Endodermal cell (in vitro differentiated cells): ENCODE results near the gene NUP188. TPM values are rescaled to one million over a fixed set of nuclear protein-coding genes. Genes with fewer than 3 reads are reported as not detected.

ENCODE experiments used
- DNase-seq: peaks from one replicate; pipeline ENCODE4 v3.0.0-alpha.2; 2017
- H3K27ac ChIP-seq: 2 replicates; pipeline ENCODE4 v1.5.1; 2013; ENCODE audit warnings: mild to moderate bottlenecking, low read depth, low read length, moderate library complexity
- H3K27me3 ChIP-seq: 2 replicates; pipeline ENCODE4 v1.6.1; 2013; ENCODE audit warnings: mild to moderate bottlenecking, low read length, moderate library complexity; ENCODE audit not compliant: insufficient read depth, control insufficient read depth, poor library complexity, severe bottlenecking
- H3K36me3 ChIP-seq: 2 replicates; pipeline ENCODE4 v1.7.0; 2013; ENCODE audit warnings: mild to moderate bottlenecking, low read length, moderate library complexity; ENCODE audit not compliant: control insufficient read depth, insufficient read depth
- H3K4me1 ChIP-seq: one replicate; pipeline ENCODE4 v1.7.0; 2013; ENCODE audit warnings: low read length; ENCODE audit not compliant: control insufficient read depth, insufficient read depth
- H3K4me3 ChIP-seq: 2 replicates; pipeline ENCODE4 v1.5.1; 2013; ENCODE audit warnings: mild to moderate bottlenecking, low read length, moderate library complexity
- H3K9ac ChIP-seq: 2 replicates; pipeline ENCODE4 v1.6.1; 2013; ENCODE audit warnings: mild to moderate bottlenecking, low read length, moderate library complexity; ENCODE audit not compliant: poor library complexity, severe bottlenecking; ENCODE audit errors: extremely low read depth
- H3K9me3 ChIP-seq: 2 replicates; pipeline ENCODE4 v1.6.1; 2013; ENCODE audit warnings: mild to moderate bottlenecking, low read length, moderate library complexity; ENCODE audit not compliant: control insufficient read depth
- H3K27ac Mint-ChIP-seq: 2 replicates; pipeline ENCODE4 v1.8.0; 2020; ENCODE audit warnings: mixed read lengths
- H3K27me3 Mint-ChIP-seq: 2 replicates; pipeline ENCODE4 v1.8.0; 2021; ENCODE audit warnings: mild to moderate bottlenecking, mixed read lengths; ENCODE audit not compliant: insufficient read depth
- H3K36me3 Mint-ChIP-seq: 2 replicates; pipeline ENCODE4 v1.8.0; 2020; ENCODE audit warnings: low read depth, mixed read lengths
- H3K4me1 Mint-ChIP-seq: 2 replicates; pipeline ENCODE4 v1.8.0; 2020; ENCODE audit warnings: mixed read lengths
- H3K4me3 Mint-ChIP-seq: 2 replicates; pipeline ENCODE4 v1.8.0; 2020; ENCODE audit warnings: mild to moderate bottlenecking, moderate library complexity, mixed read lengths
- H3K9me3 Mint-ChIP-seq: 2 replicates; pipeline ENCODE4 v1.8.0; 2020; ENCODE audit warnings: mild to moderate bottlenecking, mixed read lengths
- WGBS, 2 experiments: methylation state at CpG; one replicate each; pipeline versions ENCODE4 v1.1.5 to v1.1.7; 2013; ENCODE audit warnings: missing lambda C conversion rate in 2 of 2, mixed read lengths in 1 of 2; ENCODE audit not compliant: insufficient coverage in 1 of 2, insufficient read length in 1 of 2; 5-methylcytosine and 5-hydroxymethylcytosine counted together
- total RNA-seq, 2 donors: library from RNA; stranded (reverse); fragmentation: NEBNext Ultra II Directional in 1 of 2; extraction: Animal tissue kit (Norgen Biotek cat#: 25700) in 1 of 2; gene quantifications; 2 replicates in 1 of 2; 3 replicates in 1 of 2; pipeline ENCODE4 v1.2.1, GENCODE V29; 2021
- TF ChIP-seq, protein P1 (sequence below): fragments of 200-600 bp; sonication (generic); conservative IDR thresholded peaks from 2 replicates; pipeline ENCODE4 v1.5.0; 2021; ENCODE audit warnings: antibody characterized with exemption, mild to moderate bottlenecking

The NUP188 gene
- total RNA-seq, 2 donors from 2014 or later, result 89.8 to 94.8 TPM

DNA sequence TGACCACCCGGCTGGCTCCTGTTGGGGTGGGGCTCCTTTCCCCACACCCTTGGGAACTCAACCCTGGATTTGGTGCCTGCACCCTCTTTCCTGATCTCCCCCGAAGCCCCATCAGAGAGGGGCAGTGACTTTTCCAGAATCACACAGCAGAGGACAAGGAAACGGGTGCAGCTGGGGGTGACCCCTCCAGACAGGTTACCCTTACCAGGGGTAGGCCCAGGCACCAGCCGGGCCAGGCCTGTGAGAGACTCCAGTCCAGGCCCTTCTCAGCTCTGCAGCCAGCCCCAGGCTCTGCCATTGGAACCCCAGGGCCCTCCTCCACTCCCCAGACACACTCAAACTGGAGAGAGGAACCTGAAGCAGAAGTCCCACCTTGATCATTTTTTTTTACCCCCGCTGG, 45.7 kb upstream of the NUP188 start:
- DNase-seq, result no peak
- Histone ChIP-seq H3K36me3 (peaks cover 40% of the 10 kb centered on the region), H3K4me1 (no peaks in the 10 kb centered on the region), H3K4me3 (no peak overlapping the region), H3K27ac (no peak overlapping the region), H3K9ac (no peak overlapping the region), H3K27me3 (no peaks in the 10 kb centered on the region), H3K9me3 (no peaks in the 10 kb centered on the region)
- no peaks in the 10 kb centered on the region for H3K27me3 Mint-ChIP-seq
- no peak overlapping the region for H3K4me3 Mint-ChIP-seq
- H3K4me1 Mint-ChIP-seq, result no peaks in the 10 kb centered on the region
- peaks cover 20% of the 10 kb centered on the region for H3K36me3 Mint-ChIP-seq
- H3K9me3 Mint-ChIP-seq, result no peaks in the 10 kb centered on the region
- TF ChIP-seq, protein P1, sequence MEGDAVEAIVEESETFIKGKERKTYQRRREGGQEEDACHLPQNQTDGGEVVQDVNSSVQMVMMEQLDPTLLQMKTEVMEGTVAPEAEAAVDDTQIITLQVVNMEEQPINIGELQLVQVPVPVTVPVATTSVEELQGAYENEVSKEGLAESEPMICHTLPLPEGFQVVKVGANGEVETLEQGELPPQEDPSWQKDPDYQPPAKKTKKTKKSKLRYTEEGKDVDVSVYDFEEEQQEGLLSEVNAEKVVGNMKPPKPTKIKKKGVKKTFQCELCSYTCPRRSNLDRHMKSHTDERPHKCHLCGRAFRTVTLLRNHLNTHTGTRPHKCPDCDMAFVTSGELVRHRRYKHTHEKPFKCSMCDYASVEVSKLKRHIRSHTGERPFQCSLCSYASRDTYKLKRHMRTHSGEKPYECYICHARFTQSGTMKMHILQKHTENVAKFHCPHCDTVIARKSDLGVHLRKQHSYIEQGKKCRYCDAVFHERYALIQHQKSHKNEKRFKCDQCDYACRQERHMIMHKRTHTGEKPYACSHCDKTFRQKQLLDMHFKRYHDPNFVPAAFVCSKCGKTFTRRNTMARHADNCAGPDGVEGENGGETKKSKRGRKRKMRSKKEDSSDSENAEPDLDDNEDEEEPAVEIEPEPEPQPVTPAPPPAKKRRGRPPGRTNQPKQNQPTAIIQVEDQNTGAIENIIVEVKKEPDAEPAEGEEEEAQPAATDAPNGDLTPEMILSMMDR, result no peak
- WGBS, 2 experiments, result 89 to 94% methylated on average over 2 to 5 of the region's 5 CpGs
- H3K27ac Mint-ChIP-seq, result no peak overlapping the region

GRCh38 chr9:128902351-128903078, 45.0 kb upstream of the NUP188 start:
- Mint-ChIP-seq H3K36me3 (peaks cover 22% of the 10 kb centered on the region), H3K4me3 (no peak overlapping the region), H3K4me1 (no peaks in the 10 kb centered on the region), H3K27me3 (no peaks in the 10 kb centered on the region), H3K9me3 (no peaks in the 10 kb centered on the region), H3K27ac (peak overlapping the region; percentile 39)
- no peak overlapping the region for H3K4me3 ChIP-seq
- H3K4me1 ChIP-seq, result no peaks in the 10 kb centered on the region
- peaks cover 36% of the 10 kb centered on the region for H3K36me3 ChIP-seq
- no peak overlapping the region for H3K9ac ChIP-seq
- H3K27me3 ChIP-seq, result no peaks in the 10 kb centered on the region
- no peak for DNase-seq
- TF ChIP-seq, protein P1, result no peak
- no peak overlapping the region for H3K27ac ChIP-seq
- H3K9me3 ChIP-seq, result no peaks in the 10 kb centered on the region
- 96 to 97% methylated on average over 6 to 23 of the region's 23 CpGs for WGBS, 2 experiments

GRCh38 chr9:128903079-128903461, 44.4 kb upstream of the NUP188 start:
- H3K27me3 Mint-ChIP-seq, result no peaks in the 10 kb centered on the region
- H3K36me3 Mint-ChIP-seq, result peaks cover 26% of the 10 kb centered on the region
- peaks cover 36% of the 10 kb centered on the region for H3K36me3 ChIP-seq
- TF ChIP-seq, protein P1, result no peak
- 90% methylated on average over 2 of the region's 2 CpGs; no CpG with 5 or more reads in 1 of the 2 experiments for WGBS, 2 experiments
- H3K9ac ChIP-seq, result no peak overlapping the region
- no peak overlapping the region for H3K27ac Mint-ChIP-seq
- no peak for DNase-seq
- no peaks in the 10 kb centered on the region for H3K9me3 Mint-ChIP-seq
- no peak overlapping the region for H3K27ac ChIP-seq
- H3K4me1 ChIP-seq, result no peaks in the 10 kb centered on the region
- H3K4me3 Mint-ChIP-seq, result no peak overlapping the region
- no peak overlapping the region for H3K4me3 ChIP-seq
- no peaks in the 10 kb centered on the region for H3K9me3 ChIP-seq
- H3K27me3 ChIP-seq, result no peaks in the 10 kb centered on the region
- H3K4me1 Mint-ChIP-seq, result no peaks in the 10 kb centered on the region
